Thyroid gland (tissue), 4 donors: ENCODE data around the gene GPR31. TPM values are rescaled to one million over a fixed set of nuclear protein-coding genes. Genes with fewer than 3 reads are reported as not detected.
"Not testable (repeated sequence)": the region's sequence is repeated elsewhere in the genome, so short reads cannot be mapped to it uniquely, and the experiment has no call there.

ENCODE experiments used
- DNase-seq, 2 donors: peaks; one replicate each; pipeline ENCODE4 v3.0.0-alpha.2; 2019
- H3K27ac ChIP-seq, 3 donors: fragments of 200-600 bp; sonication (generic); 1 replicate in 2 of 3; 2 replicates in 1 of 3; pipeline ENCODE4 v1.5.1; 2016 to 2019; ENCODE audit warnings: mild to moderate bottlenecking in 1 of 3, moderate library complexity in 1 of 3
- H3K27me3 ChIP-seq: fragments of 200-600 bp; sonication (generic); one replicate; pipeline ENCODE4 v1.5.1; 2019
- H3K36me3 ChIP-seq, 2 donors: fragments of 200-600 bp; sonication (generic); one replicate each; pipeline ENCODE4 v1.5.1; 2016 to 2019
- H3K4me1 ChIP-seq, 2 donors: fragments of 200-600 bp; sonication (generic); one replicate each; pipeline ENCODE4 v1.5.1; 2017 to 2019
- H3K4me3 ChIP-seq, 3 donors: fragments of 200-600 bp; sonication (generic); replicated peaks in 1 of 3; 1 replicate in 2 of 3; 2 replicates in 1 of 3; pipeline ENCODE4 v1.5.1; 2016; ENCODE audit warnings: mild to moderate bottlenecking in 1 of 3
- H3K9me3 ChIP-seq: fragments of 200-600 bp; sonication (generic); one replicate; pipeline ENCODE4 v1.5.1; 2017
- POLR2A ChIP-seq, 2 donors: fragments of 450-650 bp; IDR thresholded peaks; one replicate each; pipeline ENCODE4 v1.6.1; 2017; ENCODE audit warnings: antibody characterized with exemption in 2 of 2, mild to moderate bottlenecking in 2 of 2, moderate library complexity in 1 of 2
- WGBS, 2 donors: methylation state at CpG; one replicate each; pipeline ENCODE4 v1.1.5; 2017; 5-methylcytosine and 5-hydroxymethylcytosine counted together
- intact Hi-C: fragments of 100-400 bp; cut with DNase I; formaldehyde crosslinking; loops from one replicate; pipeline ENCODE4 v1.15.1; 2023
- total RNA-seq, 4 donors: library from RNA; depleted of rRNA; stranded (reverse); fragments of >200 nt; gene quantifications; one replicate each; pipeline ENCODE4 v1.2.3, GENCODE V29; 2016
- TF ChIP-seq, protein P1 (sequence below), 6 experiments: fragments of 200-600 bp in 3 of 6; fragments of 450-650 bp in 3 of 6; sonication (generic) in 3 of 6; IDR thresholded peaks; one replicate each; pipeline ENCODE4 v1.5.1; 2016 to 2019; ENCODE audit warnings: antibody characterized with exemption in 6 of 6, mild to moderate bottlenecking in 2 of 6, inconsistent platforms in 1 of 6, moderate library complexity in 1 of 6

The GPR31 gene
- total RNA-seq, 4 donors from 2014 or later = not detected

- H3K27me3 ChIP-seq, H3K4me3 ChIP-seq, H3K27ac ChIP-seq, H3K4me1 ChIP-seq, DNase-seq, H3K36me3 ChIP-seq, H3K9me3 ChIP-seq, intact Hi-C loops: not testable (repeated sequence)
- 92 to 96% methylated on average over 5 to 9 of the region's 10 CpGs for WGBS, 2 donors
These were observed 9.9 kb upstream of the GPR31 start for GRCh38 chr6:167167699-167168098.

GRCh38 chr6:167165858-167166471 is 8.2 kb upstream of the GPR31 start:
- Histone ChIP-seq H3K27me3 (no peaks in the 10 kb centered on the region), H3K4me3 (no peak overlapping the region), H3K36me3 (no peaks in the 10 kb centered on the region), H3K4me1 (no peaks in the 10 kb centered on the region), H3K9me3 (no peaks in the 10 kb centered on the region), H3K27ac (no peak overlapping the region)
- TF ChIP-seq, protein P1, sequence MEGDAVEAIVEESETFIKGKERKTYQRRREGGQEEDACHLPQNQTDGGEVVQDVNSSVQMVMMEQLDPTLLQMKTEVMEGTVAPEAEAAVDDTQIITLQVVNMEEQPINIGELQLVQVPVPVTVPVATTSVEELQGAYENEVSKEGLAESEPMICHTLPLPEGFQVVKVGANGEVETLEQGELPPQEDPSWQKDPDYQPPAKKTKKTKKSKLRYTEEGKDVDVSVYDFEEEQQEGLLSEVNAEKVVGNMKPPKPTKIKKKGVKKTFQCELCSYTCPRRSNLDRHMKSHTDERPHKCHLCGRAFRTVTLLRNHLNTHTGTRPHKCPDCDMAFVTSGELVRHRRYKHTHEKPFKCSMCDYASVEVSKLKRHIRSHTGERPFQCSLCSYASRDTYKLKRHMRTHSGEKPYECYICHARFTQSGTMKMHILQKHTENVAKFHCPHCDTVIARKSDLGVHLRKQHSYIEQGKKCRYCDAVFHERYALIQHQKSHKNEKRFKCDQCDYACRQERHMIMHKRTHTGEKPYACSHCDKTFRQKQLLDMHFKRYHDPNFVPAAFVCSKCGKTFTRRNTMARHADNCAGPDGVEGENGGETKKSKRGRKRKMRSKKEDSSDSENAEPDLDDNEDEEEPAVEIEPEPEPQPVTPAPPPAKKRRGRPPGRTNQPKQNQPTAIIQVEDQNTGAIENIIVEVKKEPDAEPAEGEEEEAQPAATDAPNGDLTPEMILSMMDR (IDR thresholded peaks at IDR 0.05) = no peak
- TF ChIP-seq POLR2A (IDR thresholded peaks at IDR 0.05) = no peak
- WGBS, 2 donors = 90 to 95% methylated on average over 2 of the region's 2 CpGs
- DNase-seq = no peak
- intact Hi-C loops = no loop called here

DNA sequence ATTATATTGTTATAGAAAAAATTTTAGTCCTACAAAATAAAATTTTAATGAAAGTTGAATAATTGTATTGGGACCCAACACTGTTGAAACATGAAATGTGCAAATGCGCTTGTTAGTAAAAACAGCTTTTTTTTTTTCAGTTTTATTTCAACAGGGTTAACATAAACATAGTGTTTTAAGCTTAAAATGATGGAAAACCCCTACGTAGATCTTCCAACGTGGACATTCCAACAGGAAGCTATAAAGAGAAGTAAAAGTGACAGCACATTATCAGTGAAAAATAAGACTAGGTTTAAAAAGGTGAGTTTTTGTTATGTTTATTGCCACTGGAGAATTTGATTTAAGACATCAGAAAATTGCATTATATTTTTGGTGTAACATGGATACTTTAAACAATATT is 6.5 kb upstream of the GPR31 start:
- Histone ChIP-seq H3K27ac (no peak overlapping the region), H3K9me3 (no peaks in the 10 kb centered on the region), H3K4me1 (no peaks in the 10 kb centered on the region), H3K4me3 (no peak overlapping the region), H3K27me3 (no peaks in the 10 kb centered on the region), H3K36me3 (no peaks in the 10 kb centered on the region)
- TF ChIP-seq, protein P1 (IDR thresholded peaks at IDR 0.05) = no peak
- TF ChIP-seq POLR2A (IDR thresholded peaks at IDR 0.05) = no peak
- intact Hi-C loops = no loop called here
- DNase-seq = no peak
- WGBS, 2 donors = 72 to 77% methylated on average over 3 of the region's 3 CpGs

DNA sequence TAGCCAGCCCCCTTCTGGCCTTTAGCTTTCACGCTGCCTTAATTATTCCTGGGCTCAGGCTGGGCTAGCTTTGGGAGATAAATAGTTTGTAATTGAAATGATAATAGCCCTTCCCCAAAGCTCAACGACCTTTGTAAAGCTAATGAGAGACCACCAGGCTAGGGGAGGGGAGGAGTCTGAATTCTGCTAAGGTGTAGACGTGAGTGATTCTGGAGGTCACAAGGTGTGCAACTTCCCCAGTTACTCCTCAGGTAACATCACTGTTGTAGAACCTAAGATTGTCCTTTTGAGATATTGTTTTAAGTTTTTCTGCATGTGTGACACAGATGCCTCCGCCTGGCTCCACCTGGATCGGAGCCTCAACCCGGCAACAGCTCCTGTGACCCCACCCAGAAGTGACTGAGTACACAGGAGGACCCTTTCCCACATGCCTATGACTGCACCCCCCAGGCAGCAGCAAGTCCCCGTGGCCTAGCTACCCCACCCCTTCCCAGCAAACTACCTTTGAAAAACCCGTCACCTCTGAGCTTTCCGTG is 5.8 kb upstream of the GPR31 start:
- Histone ChIP-seq H3K36me3 (no peaks in the 10 kb centered on the region), H3K27ac (no peak overlapping the region), H3K27me3 (no peaks in the 10 kb centered on the region), H3K4me1 (no peaks in the 10 kb centered on the region), H3K4me3 (no peak overlapping the region), H3K9me3 (no peaks in the 10 kb centered on the region)
- DNase-seq = no peak
- WGBS, 2 donors = 66 to 75% methylated on average over 9 of the region's 9 CpGs
- intact Hi-C loops = no loop called here
- TF ChIP-seq, protein P1 (IDR thresholded peaks at IDR 0.05) = no peak
- TF ChIP-seq POLR2A (IDR thresholded peaks at IDR 0.05) = no peak

DNA sequence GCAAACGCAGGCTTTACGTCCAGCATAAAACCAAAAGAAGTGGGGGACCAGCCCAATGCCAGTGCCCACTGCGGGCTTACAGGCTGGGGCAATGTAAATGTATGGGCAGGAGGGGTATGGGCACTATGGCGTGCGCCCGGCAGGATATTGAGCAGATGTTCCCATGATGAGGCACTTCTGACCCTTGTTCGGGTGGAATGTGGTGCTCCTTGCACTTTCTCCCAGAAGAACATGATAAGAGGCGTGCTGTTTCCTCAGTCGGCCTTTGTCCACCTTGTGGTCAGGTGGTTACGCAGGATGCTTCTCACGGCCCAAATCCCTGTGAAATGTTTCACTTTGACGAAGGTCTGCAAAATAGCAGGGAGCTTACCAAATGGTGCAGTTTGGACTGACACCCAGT is 4.8 kb upstream of the GPR31 start:
- Histone ChIP-seq H3K9me3 (no peaks in the 10 kb centered on the region), H3K27me3 (no peaks in the 10 kb centered on the region), H3K4me3 (no peak overlapping the region), H3K27ac (no peak overlapping the region), H3K36me3 (no peaks in the 10 kb centered on the region), H3K4me1 (no peaks in the 10 kb centered on the region)
- intact Hi-C loops = no loop called here
- TF ChIP-seq, protein P1 (IDR thresholded peaks at IDR 0.05) = no peak
- no peak for TF ChIP-seq POLR2A (IDR thresholded peaks at IDR 0.05)
- WGBS, 2 donors = 84 to 89% methylated on average over 12 of the region's 12 CpGs
- no peak for DNase-seq
